Stimulated activated naive B cell treated with anti-CD40 and anti-IgM and Interleukin-4, amounts not matched to agents 10 μg/mL and 1 μg/mL and 100 μg/mL, for 72 hours (primary cell): ENCODE measurements around the gene CEACAM4.
"Not testable (repeated sequence)": the region's sequence is repeated elsewhere in the genome, so short reads cannot be mapped to it uniquely, and the experiment has no call there.

Source experiments
- ATAC-seq, 2 donors: fragments of 150-1000 bp; cut with Tn5 transposase; replicated peaks; 2 replicates each; pipeline ENCODE4 v1.10.0; 2021; ENCODE audit warnings: moderate library complexity in 1 of 2
- DNase-seq: peaks from one replicate; pipeline ENCODE4 v3.0.0; 2021
- H3K27ac Mint-ChIP-seq: one replicate; pipeline ENCODE4 v1.8.0; 2022; ENCODE audit warnings: mild to moderate bottlenecking, mixed read lengths
- H3K27me3 Mint-ChIP-seq, 2 donors: one replicate each; pipeline ENCODE4 v1.8.0; 2022; ENCODE audit warnings: mixed read lengths in 2 of 2
- H3K36me3 Mint-ChIP-seq, 2 donors: one replicate each; pipeline ENCODE4 v1.8.0; 2022; ENCODE audit warnings: mixed read lengths in 2 of 2, mild to moderate bottlenecking in 1 of 2
- H3K4me1 Mint-ChIP-seq, 2 donors: one replicate each; pipeline ENCODE4 v1.8.0; 2022; ENCODE audit warnings: mixed read lengths in 2 of 2, mild to moderate bottlenecking in 1 of 2
- H3K4me3 Mint-ChIP-seq, 2 donors: one replicate each; pipeline ENCODE4 v1.8.0; 2022; ENCODE audit warnings: mild to moderate bottlenecking in 2 of 2, mixed read lengths in 2 of 2, moderate library complexity in 1 of 2
- H3K9me3 Mint-ChIP-seq, 2 donors: one replicate each; pipeline ENCODE4 v1.8.0; 2022; ENCODE audit warnings: mixed read lengths in 2 of 2, mild to moderate bottlenecking in 1 of 2

The CEACAM4 gene

GRCh38 chr19:41626877-41627276 is at the start of gene CEACAM4:
Gene CEACAM4, minus strand, starts transcription at chr19:41627074. Its CDS starts 111 bp downstream, at chr19:41626963.
- H3K36me3 Mint-ChIP-seq = peaks cover 0 to 3% of the 10 kb centered on the region in 2 donors
- H3K9me3 Mint-ChIP-seq = peaks cover 4 to 10% of the 10 kb centered on the region in 2 donors
- peaks cover 54 to 60% of the 10 kb centered on the region in 2 donors for H3K27me3 Mint-ChIP-seq
- peaks cover 0 to 7% of the 10 kb centered on the region in 2 donors for H3K4me1 Mint-ChIP-seq
- DNase-seq = no peak
- H3K4me3 Mint-ChIP-seq = no peak within 1 kb of the TSS
- peak; percentile 45 to 46 for ATAC-seq
- H3K27ac Mint-ChIP-seq = no peak within 1 kb of the TSS

GRCh38 chr19:41671486-41671885 is 44.6 kb upstream of the CEACAM4 start:
- Mint-ChIP-seq H3K9me3 (peaks cover 1 to 9% of the 10 kb centered on the region in 2 donors), H3K4me1 (peaks cover 2 to 9% of the 10 kb centered on the region in 2 donors), H3K27ac (no peak overlapping the region), H3K36me3 (peaks cover 0 to 6% of the 10 kb centered on the region in 2 donors), H3K27me3 (peaks cover 44 to 54% of the 10 kb centered on the region in 2 donors), H3K4me3 (no peak overlapping the region)
- DNase-seq (no peak), ATAC-seq (no peak)

GRCh38 chr19:41670755-41671154 is 43.9 kb upstream of the CEACAM4 start:
- peaks cover 0 to 6% of the 10 kb centered on the region in 2 donors for H3K36me3 Mint-ChIP-seq
- H3K4me3 Mint-ChIP-seq = no peak overlapping the region
- peaks cover 6 to 9% of the 10 kb centered on the region in 2 donors for H3K9me3 Mint-ChIP-seq
- peaks cover 43 to 54% of the 10 kb centered on the region in 2 donors for H3K27me3 Mint-ChIP-seq
- peaks cover 2 to 9% of the 10 kb centered on the region in 2 donors for H3K4me1 Mint-ChIP-seq
- H3K27ac Mint-ChIP-seq = no peak overlapping the region
- DNase-seq (no peak), ATAC-seq (no peak)

GRCh38 chr19:41668315-41668714 is 41.4 kb upstream of the CEACAM4 start:
- ATAC-seq = no peak
- Mint-ChIP-seq H3K27me3 (peaks cover 45 to 51% of the 10 kb centered on the region in 2 donors), H3K9me3 (peaks cover 15 to 21% of the 10 kb centered on the region in 2 donors), H3K36me3 (peaks cover 0 to 10% of the 10 kb centered on the region in 2 donors), H3K27ac (no peak overlapping the region), H3K4me3 (no peak overlapping the region), H3K4me1 (peaks cover 2 to 9% of the 10 kb centered on the region in 2 donors)
- DNase-seq = no peak

GRCh38 chr19:41666075-41666474 is 39.2 kb upstream of the CEACAM4 start:
- Mint-ChIP-seq H3K4me3 (no peak overlapping the region), H3K9me3 (peaks cover 18 to 23% of the 10 kb centered on the region in 2 donors), H3K27ac (no peak overlapping the region), H3K27me3 (peaks cover 50 to 57% of the 10 kb centered on the region in 2 donors), H3K36me3 (peaks cover 0 to 6% of the 10 kb centered on the region in 2 donors), H3K4me1 (no peaks in the 10 kb centered on the region)
- ATAC-seq (no peak), DNase-seq (no peak)

GRCh38 chr19:41657157-41657556 is 30.3 kb upstream of the CEACAM4 start:
- peaks cover 78 to 83% of the 10 kb centered on the region in 2 donors for H3K27me3 Mint-ChIP-seq
- H3K4me1 Mint-ChIP-seq = peaks cover 0 to 3% of the 10 kb centered on the region in 2 donors
- peaks cover 0 to 4% of the 10 kb centered on the region in 2 donors for H3K36me3 Mint-ChIP-seq
- peaks cover 6 to 9% of the 10 kb centered on the region in 2 donors for H3K9me3 Mint-ChIP-seq
- H3K4me3 Mint-ChIP-seq = no peak overlapping the region
- no peak overlapping the region for H3K27ac Mint-ChIP-seq
- DNase-seq (no peak), ATAC-seq (no peak)

GRCh38 chr19:41656756-41657155 is 29.9 kb upstream of the CEACAM4 start:
- H3K36me3 Mint-ChIP-seq, DNase-seq, H3K27ac Mint-ChIP-seq, ATAC-seq, H3K9me3 Mint-ChIP-seq, H3K4me3 Mint-ChIP-seq, H3K4me1 Mint-ChIP-seq: not testable (repeated sequence)
- peaks cover 77 to 79% of the 10 kb centered on the region in 2 donors for H3K27me3 Mint-ChIP-seq

- Mint-ChIP-seq H3K4me3 (no peak overlapping the region), H3K36me3 (peaks cover 0 to 4% of the 10 kb centered on the region in 2 donors), H3K9me3 (peaks cover 6 to 8% of the 10 kb centered on the region in 2 donors), H3K27me3 (peaks cover 66 to 73% of the 10 kb centered on the region in 2 donors), H3K4me1 (peaks cover 0 to 3% of the 10 kb centered on the region in 2 donors), H3K27ac (no peak overlapping the region)
- ATAC-seq = no peak
- no peak for DNase-seq
Observed at GRCh38 chr19:41652250-41652649, 25.4 kb upstream of the CEACAM4 start.

- Mint-ChIP-seq H3K36me3 (peaks cover 0 to 4% of the 10 kb centered on the region in 2 donors), H3K27ac (no peak overlapping the region), H3K4me3 (no peak overlapping the region), H3K9me3 (peaks cover 6 to 8% of the 10 kb centered on the region in 2 donors), H3K4me1 (no peaks in the 10 kb centered on the region), H3K27me3 (peaks cover 53 to 68% of the 10 kb centered on the region in 2 donors)
- no peak for DNase-seq
- no peak for ATAC-seq
Observed at GRCh38 chr19:41649827-41650226, 23.0 kb upstream of the CEACAM4 start.

GRCh38 chr19:41646589-41647204 is 19.8 kb upstream of the CEACAM4 start:
- H3K27ac Mint-ChIP-seq = no peak overlapping the region
- peaks cover 39 to 51% of the 10 kb centered on the region in 2 donors for H3K27me3 Mint-ChIP-seq
- ATAC-seq (peak; percentile 46 to 50), DNase-seq (no peak)
- H3K4me3 Mint-ChIP-seq = no peak overlapping the region
- H3K4me1 Mint-ChIP-seq = no peaks in the 10 kb centered on the region
- no peaks in the 10 kb centered on the region for H3K9me3 Mint-ChIP-seq
- no peaks in the 10 kb centered on the region for H3K36me3 Mint-ChIP-seq

GRCh38 chr19:41641879-41642485 is 15.1 kb upstream of the CEACAM4 start:
- Mint-ChIP-seq H3K9me3 (no peaks in the 10 kb centered on the region), H3K27ac (no peak overlapping the region), H3K27me3 (peaks cover 34 to 40% of the 10 kb centered on the region in 2 donors), H3K4me1 (no peaks in the 10 kb centered on the region), H3K4me3 (no peak overlapping the region), H3K36me3 (no peaks in the 10 kb centered on the region)
- DNase-seq (peak; percentile 40), ATAC-seq (peak; percentile 84 to 89)

GRCh38 chr19:41638641-41639081 is 11.8 kb upstream of the CEACAM4 start:
- Mint-ChIP-seq H3K4me3 (no peak overlapping the region), H3K27me3 (peaks cover 64 to 67% of the 10 kb centered on the region in 2 donors), H3K27ac (no peak overlapping the region), H3K9me3 (peaks cover 2 to 3% of the 10 kb centered on the region in 2 donors), H3K36me3 (peaks cover 0 to 2% of the 10 kb centered on the region in 2 donors), H3K4me1 (no peaks in the 10 kb centered on the region)
- DNase-seq = no peak
- no peak for ATAC-seq

- Mint-ChIP-seq H3K4me3 (no peak overlapping the region), H3K36me3 (peaks cover 0 to 3% of the 10 kb centered on the region in 2 donors), H3K4me1 (no peaks in the 10 kb centered on the region), H3K27ac (no peak overlapping the region), H3K9me3 (peaks cover 3% of the 10 kb centered on the region in 2 donors), H3K27me3 (peaks cover 63 to 71% of the 10 kb centered on the region in 2 donors)
- no peak for DNase-seq
- no peak for ATAC-seq
Observed at GRCh38 chr19:41637484-41637883, 10.6 kb upstream of the CEACAM4 start.

GRCh38 chr19:41627966-41628675 is 1.2 kb upstream of the CEACAM4 start:
- Mint-ChIP-seq H3K9me3 (peaks cover 4 to 11% of the 10 kb centered on the region in 2 donors), H3K27ac (no peak overlapping the region), H3K4me1 (peaks cover 0 to 7% of the 10 kb centered on the region in 2 donors), H3K27me3 (peaks cover 53 to 54% of the 10 kb centered on the region in 2 donors), H3K36me3 (peaks cover 0 to 3% of the 10 kb centered on the region in 2 donors), H3K4me3 (no peak overlapping the region)
- no peak for DNase-seq
- no peak for ATAC-seq
